H1 (cell line): ENCODE results near the gene DCDC1. TPM values are rescaled to one million over a fixed set of nuclear protein-coding genes. Genes with fewer than 3 reads are reported as not detected.

Experiments used
- CTCF ChIA-PET: fragments of 300-600 bp; sonication (Branson Sonifier 250); formaldehyde crosslinking; loops from one replicate; lab custom pipeline; 2021; ENCODE audit not compliant: partially characterized antibody; lab: Charles Lee
- POLR2A ChIA-PET: fragments of 300-600 bp; sonication (Branson Sonifier 250); formaldehyde crosslinking; loops from one replicate; lab custom pipeline; 2021; ENCODE audit warnings: inconsistent platforms; ENCODE audit not compliant: partially characterized antibody; lab: Charles Lee
- DNase-seq, 2 experiments: peaks; one replicate each; pipeline versions ENCODE4 v3.0.0 to v3.0.0-alpha.2; 2010 to 2022; ENCODE audit warnings: low spot score in 2 of 2, low read depth in 1 of 2, mixed read lengths in 1 of 2
- FAIRE-seq: peaks from 2 replicates; lab custom pipeline; 2011; peaks lifted over from hg19 to GRCh38; lab: Jason Lieb, UNC
- H2AFZ ChIP-seq: 2 replicates; pipeline ENCODE4 v1.8.1; 2012; ENCODE audit warnings: low read length, inconsistent platforms
- H2AK5ac ChIP-seq: 2 replicates; pipeline ENCODE4 v1.6.1; 2013; ENCODE audit warnings: low read depth, low read length
- H2BK120ac ChIP-seq: replicated peaks from 2 replicates; pipeline ENCODE3; 2013; ENCODE audit warnings: low read depth, low read length, inconsistent platforms
- H2BK12ac ChIP-seq: 2 replicates; pipeline ENCODE4 v1.6.1; 2013; ENCODE audit warnings: low read depth, low read length
- H2BK15ac ChIP-seq: 2 replicates; pipeline ENCODE4 v1.6.1; 2013; ENCODE audit warnings: low read length
- H2BK20ac ChIP-seq: 2 replicates; pipeline ENCODE4 v1.6.1; 2013; ENCODE audit warnings: low read length
- H2BK5ac ChIP-seq: 2 replicates; pipeline ENCODE4 v1.6.1; 2013; ENCODE audit warnings: low read depth, low read length
- H3K14ac ChIP-seq: 2 replicates; pipeline ENCODE4 v1.6.1; 2013; ENCODE audit warnings: inconsistent platforms; ENCODE audit not compliant: insufficient read length
- H3K18ac ChIP-seq: 2 replicates; pipeline ENCODE4 v1.6.1; 2013; ENCODE audit warnings: low read length; ENCODE audit errors: extremely low read depth
- H3K23ac ChIP-seq: 2 replicates; pipeline ENCODE4 v1.6.1; 2013; ENCODE audit warnings: inconsistent platforms; ENCODE audit not compliant: insufficient read length
- H3K23me2 ChIP-seq: 2 replicates; pipeline ENCODE4 v1.6.1; 2013; ENCODE audit warnings: low read depth, low read length
- H3K27ac ChIP-seq: 2 replicates; pipeline ENCODE4 v1.6.1; 2011; ENCODE audit warnings: low read depth, low read length, inconsistent platforms
- H3K27me3 ChIP-seq, 4 experiments: replicated peaks in 1 of 4; 1 replicate in 1 of 4; 2 replicates in 3 of 4; pipeline versions ENCODE4 v1.6.1 to v1.8.1; 2011 to 2013; ENCODE audit warnings: low read length in 3 of 4, mild to moderate bottlenecking in 3 of 4, inconsistent platforms in 2 of 4, mixed read lengths in 2 of 4, moderate library complexity in 1 of 4; ENCODE audit not compliant: control insufficient read depth in 3 of 4, insufficient read depth in 3 of 4; ENCODE audit errors: extremely low read depth in 1 of 4
- H3K36me3 ChIP-seq, 4 experiments: 2 replicates each; pipeline versions ENCODE4 v1.6.1 to v1.8.1; 2011 to 2013; ENCODE audit warnings: mild to moderate bottlenecking in 4 of 4, low read length in 3 of 4, moderate library complexity in 2 of 4, control low read depth in 1 of 4, inconsistent platforms in 1 of 4; ENCODE audit not compliant: insufficient read depth in 4 of 4, control insufficient read depth in 2 of 4
- H3K4ac ChIP-seq: replicated peaks from 2 replicates; pipeline ENCODE3; 2013; ENCODE audit warnings: low read length, low read depth, mixed read lengths, inconsistent platforms; ENCODE audit not compliant: insufficient read length
- H3K4me1 ChIP-seq, 4 experiments: replicated peaks in 1 of 4; 1 replicate in 1 of 4; 2 replicates in 3 of 4; pipeline versions ENCODE4 v1.6.1 to v1.8.1; 2011 to 2013; ENCODE audit warnings: low read length in 3 of 4, inconsistent platforms in 2 of 4, mixed read lengths in 1 of 4; ENCODE audit not compliant: insufficient read depth in 4 of 4, control insufficient read depth in 3 of 4
- H3K4me2 ChIP-seq, 2 experiments: 2 replicates each; pipeline versions ENCODE4 v1.6.1 to v1.8.1; 2011 to 2013; ENCODE audit warnings: low read depth in 2 of 2, low read length in 2 of 2, control low read depth in 1 of 2, inconsistent platforms in 1 of 2, mild to moderate bottlenecking in 1 of 2; ENCODE audit not compliant: insufficient read depth in 1 of 2
- H3K4me3 ChIP-seq, 4 experiments: fragments of 200-600, 300-600 bp in 1 of 4; sonication (generic), shearing (Covaris generic), sonication (Bioruptor Twin) in 1 of 4; 2 replicates each; pipeline versions ENCODE4 v1.5.1 to v1.8.1; 2011 to 2016; ENCODE audit warnings: low read length in 4 of 4, low read depth in 3 of 4, control low read depth in 2 of 4, inconsistent platforms in 2 of 4, mild to moderate bottlenecking in 2 of 4, mixed read lengths in 1 of 4, moderate library complexity in 1 of 4; ENCODE audit not compliant: insufficient read depth in 2 of 4; ENCODE audit errors: extremely low read depth in 1 of 4
- H3K56ac ChIP-seq: replicated peaks from 2 replicates; pipeline ENCODE3; 2013; ENCODE audit warnings: low read depth, mild to moderate bottlenecking, mixed read lengths, low read length, inconsistent platforms; ENCODE audit not compliant: insufficient read length
- H3K79me1 ChIP-seq: 2 replicates; pipeline ENCODE4 v1.6.1; 2013; ENCODE audit warnings: low read depth, low read length, control low read depth
- H3K79me2 ChIP-seq, 2 experiments: 2 replicates each; pipeline versions ENCODE4 v1.6.1 to v1.8.1; 2012 to 2013; ENCODE audit warnings: low read length in 2 of 2, mild to moderate bottlenecking in 2 of 2, inconsistent platforms in 1 of 2; ENCODE audit not compliant: insufficient read depth in 2 of 2, control insufficient read depth in 1 of 2
- H3K9ac ChIP-seq, 4 experiments: replicated peaks in 1 of 4; 1 replicate in 1 of 4; 2 replicates in 3 of 4; pipeline versions ENCODE4 v1.6.1 to v1.8.1; 2011 to 2013; ENCODE audit warnings: low read depth in 3 of 4, low read length in 3 of 4, control low read depth in 2 of 4, mild to moderate bottlenecking in 2 of 4, moderate library complexity in 2 of 4, inconsistent platforms in 1 of 4; ENCODE audit errors: extremely low read depth in 1 of 4
- H3K9me3 ChIP-seq, 2 experiments: 2 replicates each; pipeline versions ENCODE4 v1.6.1 to v1.8.1; 2012 to 2013; ENCODE audit warnings: mild to moderate bottlenecking in 2 of 2, moderate library complexity in 2 of 2, control low read depth in 1 of 2, inconsistent platforms in 1 of 2, low read depth in 1 of 2, low read length in 1 of 2, mixed read lengths in 1 of 2; ENCODE audit not compliant: insufficient read depth in 2 of 2
- H4K20me1 ChIP-seq, 2 experiments: replicated peaks in 1 of 2; 2 replicates each; pipeline versions ENCODE3 to v1.8.1; 2011 to 2013; ENCODE audit warnings: inconsistent platforms in 2 of 2, low read length in 2 of 2, mild to moderate bottlenecking in 1 of 2; ENCODE audit not compliant: insufficient read depth in 2 of 2, control insufficient read depth in 1 of 2
- H4K5ac ChIP-seq: 2 replicates; pipeline ENCODE4 v1.6.1; 2013; ENCODE audit warnings: low read length, low read depth, mixed read lengths, inconsistent platforms; ENCODE audit not compliant: insufficient read length
- H4K8ac ChIP-seq: 2 replicates; pipeline ENCODE4 v1.8.0; 2013; ENCODE audit warnings: mild to moderate bottlenecking, moderate library complexity, low read length, inconsistent platforms; ENCODE audit not compliant: insufficient read depth; ENCODE audit errors: extremely low read depth
- H4K91ac ChIP-seq: replicated peaks from 2 replicates; pipeline ENCODE3; 2013; ENCODE audit warnings: low read length, mixed read lengths, inconsistent platforms; ENCODE audit not compliant: insufficient read length
- BACH1 ChIP-seq: IDR thresholded peaks from 2 replicates; pipeline ENCODE4 v1.6.1; 2012; ENCODE audit warnings: low read length, improper control_type of control experiment
- BCL11A ChIP-seq, 2 experiments: IDR thresholded peaks; one replicate each; pipeline ENCODE4 v1.6.1; 2011; ENCODE audit warnings: low read depth in 2 of 2, low read length in 2 of 2, mild to moderate bottlenecking in 2 of 2
- CBX5 ChIP-seq: fragments of 300-800, 300-1000 bp; sonication (generic); IDR thresholded peaks from 2 replicates; pipeline ENCODE4 v1.7.1; 2016; ENCODE audit warnings: antibody characterized with exemption, low read length, low read depth
- CBX8 ChIP-seq: fragments of 300-800, 300-1000 bp; sonication (generic); IDR thresholded peaks from 2 replicates; pipeline ENCODE4 v1.7.1; 2016; ENCODE audit warnings: low read depth, low read length, borderline replicate concordance
- CHD2 ChIP-seq: IDR thresholded peaks from 2 replicates; pipeline ENCODE4 v1.6.1; 2012; ENCODE audit warnings: low read length, improper control_type of control experiment
- CTCF ChIP-seq, 3 experiments: IDR thresholded peaks; 1 replicate in 2 of 3; 2 replicates in 1 of 3; pipeline versions ENCODE4 v1.5.1 to v1.6.1; 2011; ENCODE audit warnings: low read length in 3 of 3, mild to moderate bottlenecking in 3 of 3, inconsistent platforms in 2 of 3, low read depth in 1 of 3, moderate library complexity in 1 of 3; ENCODE audit not compliant: insufficient read depth in 1 of 3; ENCODE audit errors: control extremely low read depth in 1 of 3
- E2F6 ChIP-seq: IDR thresholded peaks from 2 replicates; pipeline ENCODE4 v1.6.1; 2012; ENCODE audit warnings: inconsistent platforms
- EGR1 ChIP-seq: IDR thresholded peaks from 2 replicates; pipeline ENCODE4 v1.6.1; 2011; ENCODE audit warnings: low read depth, low read length, borderline replicate concordance
- SAP30 ChIP-seq: fragments of 300-600 bp; sonication (generic); IDR thresholded peaks from 2 replicates; pipeline ENCODE4 v1.7.1; 2012; ENCODE audit warnings: low read length, moderate library complexity, mild to moderate bottlenecking, inconsistent platforms; ENCODE audit not compliant: insufficient read depth, insufficient replicate concordance
- SP2 ChIP-seq: IDR thresholded peaks from 2 replicates; pipeline ENCODE4 v1.6.1; 2012; ENCODE audit warnings: mild to moderate bottlenecking, low read length, inconsistent platforms
- SRF ChIP-seq: IDR thresholded peaks from 2 replicates; pipeline ENCODE4 v1.6.1; 2011; ENCODE audit warnings: mild to moderate bottlenecking, low read depth, low read length, moderate library complexity
- ZNF274 ChIP-seq: IDR thresholded peaks from 2 replicates; pipeline ENCODE4 v1.7.0; 2012; ENCODE audit warnings: low read length, borderline replicate concordance; ENCODE audit errors: extremely low read depth
- WGBS, 2 experiments: shearing (Covaris generic) in 1 of 2; methylation state at CpG; one replicate each; pipeline versions ENCODE4 v1.1.6 to v1.1.7; 2013 to 2015; ENCODE audit warnings: low lambda C conversion rate in 2 of 2, mixed read lengths in 2 of 2, inconsistent platforms in 1 of 2, low coverage in 1 of 2, missing lambda C conversion rate in 1 of 2; ENCODE audit not compliant: insufficient replicate concordance in 2 of 2, insufficient coverage in 1 of 2, insufficient read length in 1 of 2; ENCODE audit errors: extremely low coverage in 1 of 2, missing lambda C conversion rate in 1 of 2; 5-methylcytosine and 5-hydroxymethylcytosine counted together
- polyA plus RNA-seq, 7 experiments: library from polyadenylated mRNA; depleted of rRNA in 3 of 7; stranded (reverse) in 5 of 7; unstranded in 2 of 7; fragments of >200 nt in 5 of 7; fragments of 200-250 nt in 2 of 7; gene quantifications; 1 replicate in 5 of 7; 2 replicates in 1 of 7; 4 replicates in 1 of 7; pipeline versions ENCODE4 v1.2.1 to v1.2.3, GENCODE V29; 2011 to 2013; ENCODE audit warnings: missing spikeins in 2 of 7, mixed read lengths in 2 of 7
- total RNA-seq: library from RNA; stranded (reverse); fragmentation: NEBNext Ultra II Directional; extraction: Animal tissue kit (Norgen Biotek cat#: 25700); gene quantifications from 2 replicates; pipeline ENCODE4 v1.2.1, GENCODE V29; 2021

Gene DCDC1
- total and polyA plus RNA-seq, 2 of the 8 experiments (the other 6 are each of a cell fraction or from before 2014, with no cell fraction given) = 0.15 to 0.56 TPM

- no peak overlapping the region for H4K91ac ChIP-seq
- H2AFZ ChIP-seq = no peak overlapping the region
- no peak overlapping the region for H3K4me3 ChIP-seq
- no peaks in the 10 kb centered on the region for H3K36me3 ChIP-seq
- DNase-seq (no peak), FAIRE-seq (no peak)
- H3K79me1 ChIP-seq = no peaks in the 10 kb centered on the region
- no peak overlapping the region for H3K14ac ChIP-seq
- H2AK5ac ChIP-seq = no peak overlapping the region
- H2BK20ac ChIP-seq = no peak overlapping the region
- no peak overlapping the region for H2BK12ac ChIP-seq
- H3K4me2 ChIP-seq = no peak overlapping the region
- no peak overlapping the region for H2BK5ac ChIP-seq
- no peak overlapping the region for H2BK15ac ChIP-seq
- no peak overlapping the region for H3K9ac ChIP-seq
- H3K56ac ChIP-seq = no peak overlapping the region
- no peak overlapping the region for H4K8ac ChIP-seq
- peaks cover 0 to 1% (median 0%) of the 10 kb centered on the region in 4 experiments; a peak in 1 of 7 replicates for H3K27me3 ChIP-seq
- no peak overlapping the region for H3K18ac ChIP-seq
- H4K5ac ChIP-seq = no peak overlapping the region
- H3K4ac ChIP-seq = no peak overlapping the region
- WGBS, 2 experiments = 94% methylated on average over 1 of the region's 1 CpG; no CpG with 5 or more reads in 1 of the 2 experiments
- H3K9me3 ChIP-seq = no peaks in the 10 kb centered on the region
- no peaks in the 10 kb centered on the region; the same call in 1 of the 2 replicates for H3K23me2 ChIP-seq
- ChIA-PET POLR2A (no interaction called here), CTCF (interaction anchor here (1.3 kb wide), 1 partner anchor 27 kb away, joined by 3 read pairs; no protein-coding TSS in a partner anchor)
- no peaks in the 10 kb centered on the region for H3K79me2 ChIP-seq
- H3K27ac ChIP-seq = no peak overlapping the region
- no peaks in the 10 kb centered on the region for H3K4me1 ChIP-seq
- H4K20me1 ChIP-seq = no peaks in the 10 kb centered on the region
- no peak overlapping the region for H3K23ac ChIP-seq
- no peak overlapping the region for H2BK120ac ChIP-seq
- TF ChIP-seq CBX5 = no peak
- no peak for TF ChIP-seq CHD2
- no peak for TF ChIP-seq E2F6
- no peak for TF ChIP-seq ZNF274
- no peak for TF ChIP-seq SAP30
- TF ChIP-seq BCL11A (IDR thresholded peaks at IDR 0.05; ENCODE audit: low read depth in 2 of 2, low read length in 2 of 2) = no peak
- no peak for TF ChIP-seq CBX8
- TF ChIP-seq EGR1 = no peak
- no peak for TF ChIP-seq BACH1
- no peak for TF ChIP-seq SRF
- TF ChIP-seq SP2 = no peak
- TF ChIP-seq CTCF (IDR thresholded peaks at IDR 0.05; ENCODE audit: control extremely low read depth in 1 of 3, insufficient read depth in 1 of 3, low read depth in 1 of 3, low read length in 3 of 3) = no peak
Measured at GRCh38 chr11:31259797-31260196, 109.7 kb downstream of the DCDC1 start.
